ENCODE results near the gene MYL3.

MYL3 gene

GRCh38 chr3:46851364-46852333 is 11.6 kb downstream of the MYL3 start:
- DNase-seq (ENCODE audit: low read depth in 1 of 2, low spot score in 1 of 2), result no peak

- no peak for DNase-seq (ENCODE audit: low read depth in 1 of 2, low spot score in 1 of 2)
Measured at GRCh38 chr3:46850468-46850779, 12.8 kb downstream of the MYL3 start.

- DNase-seq (ENCODE audit: low read depth in 1 of 2, low spot score in 1 of 2), result peak in 1 of 2 donors; percentile 1
Measured at GRCh38 chr3:46849686-46850467, 13.4 kb downstream of the MYL3 start.

GRCh38 chr3:46849045-46849631 is 14.1 kb downstream of the MYL3 start:
- DNase-seq (ENCODE audit: low read depth in 1 of 2, low spot score in 1 of 2), result no peak

- peak in 1 of 2 donors; percentile 3 for DNase-seq (ENCODE audit: low read depth in 1 of 2, low spot score in 1 of 2)
Measured at GRCh38 chr3:46848271-46849044, 14.8 kb downstream of the MYL3 start.

- no peak for DNase-seq (ENCODE audit: low read depth in 1 of 2, low spot score in 1 of 2)
Measured at GRCh38 chr3:46847744-46848143, 15.5 kb downstream of the MYL3 start.

GRCh38 chr3:46846624-46847542 is 16.4 kb downstream of the MYL3 start:
- DNase-seq (ENCODE audit: low read depth in 1 of 2, low spot score in 1 of 2), result peak in 1 of 2 donors; percentile 3

GRCh38 chr3:46845860-46846623 is 17.2 kb downstream of the MYL3 start:
- peak; percentile 58 to 63 for DNase-seq (ENCODE audit: low read depth in 1 of 2, low spot score in 1 of 2)

- DNase-seq (ENCODE audit: low read depth in 1 of 2, low spot score in 1 of 2), result peak in 1 of 2 donors; percentile 3
Measured at GRCh38 chr3:46845397-46845859, 17.8 kb downstream of the MYL3 start.

GRCh38 chr3:46844881-46845312 is 18.3 kb downstream of the MYL3 start:
- no peak for DNase-seq (ENCODE audit: low read depth in 1 of 2, low spot score in 1 of 2)

- no peak for DNase-seq (ENCODE audit: low read depth in 1 of 2, low spot score in 1 of 2)
Measured at GRCh38 chr3:46844397-46844796, 18.8 kb downstream of the MYL3 start.

GRCh38 chr3:46843508-46843907 is 19.7 kb downstream of the MYL3 start:
- DNase-seq (ENCODE audit: low read depth in 1 of 2, low spot score in 1 of 2), result no peak

GRCh38 chr3:46840491-46840890 is 22.8 kb downstream of the MYL3 start:
- no peak for DNase-seq (ENCODE audit: low read depth in 1 of 2, low spot score in 1 of 2)

- DNase-seq (ENCODE audit: low read depth in 1 of 2, low spot score in 1 of 2), result no peak
Measured at GRCh38 chr3:46838301-46838700, 24.9 kb downstream of the MYL3 start.

GRCh38 chr3:46835491-46835890 is 27.8 kb downstream of the MYL3 start:
- no peak for DNase-seq (ENCODE audit: low read depth in 1 of 2, low spot score in 1 of 2)

GRCh38 chr3:46835054-46835453 is 28.2 kb downstream of the MYL3 start:
- no peak for DNase-seq (ENCODE audit: low read depth in 1 of 2, low spot score in 1 of 2)

- DNase-seq (ENCODE audit: low read depth in 1 of 2, low spot score in 1 of 2), result no peak
Measured at GRCh38 chr3:46833346-46834300, 29.6 kb downstream of the MYL3 start.

GRCh38 chr3:46831841-46832240 is 31.4 kb downstream of the MYL3 start:
- no peak for DNase-seq (ENCODE audit: low read depth in 1 of 2, low spot score in 1 of 2)
